Dedifferentiated amniotic fluid mesenchymal stem cell (primary cell): ENCODE data around the gene LINC00632.
A peak's percentile ranks its signal among the peaks of the same experiment; 100 is the strongest.

ENCODE experiments used
- DNase-seq: peaks from one replicate; pipeline ENCODE4 v3.0.0-alpha.2; 2016; ENCODE audit errors: extremely low spot score

The LINC00632 gene

GRCh38 chrX:140765043-140765784 is 55.7 kb downstream of the LINC00632 start:
- DNase-seq = no peak

- DNase-seq = peak; percentile 86
These were observed 56.6 kb downstream of the LINC00632 start for GRCh38 chrX:140766024-140766611.

DNA sequence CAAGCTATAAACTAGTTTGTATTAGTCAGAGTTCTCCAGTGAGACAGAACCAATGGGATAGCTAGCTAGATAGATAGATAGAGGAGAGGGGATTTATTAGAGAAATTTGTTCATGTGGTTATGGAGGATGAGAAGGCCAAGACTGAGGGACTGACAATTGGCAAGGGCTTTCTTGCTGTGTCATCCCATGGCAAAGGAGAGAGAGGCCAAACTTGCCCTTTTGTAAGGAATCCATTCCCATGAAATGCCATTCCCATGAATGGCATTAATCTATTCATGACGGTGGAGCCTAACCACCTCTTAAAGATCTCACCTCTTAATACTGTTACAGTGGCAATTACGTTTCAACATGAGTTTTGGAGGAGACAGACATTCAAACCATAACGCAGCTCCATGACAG is 58.1 kb downstream of the LINC00632 start:
- no peak for DNase-seq

GRCh38 chrX:140775211-140775610 is 65.7 kb downstream of the LINC00632 start:
- DNase-seq = no peak

DNA sequence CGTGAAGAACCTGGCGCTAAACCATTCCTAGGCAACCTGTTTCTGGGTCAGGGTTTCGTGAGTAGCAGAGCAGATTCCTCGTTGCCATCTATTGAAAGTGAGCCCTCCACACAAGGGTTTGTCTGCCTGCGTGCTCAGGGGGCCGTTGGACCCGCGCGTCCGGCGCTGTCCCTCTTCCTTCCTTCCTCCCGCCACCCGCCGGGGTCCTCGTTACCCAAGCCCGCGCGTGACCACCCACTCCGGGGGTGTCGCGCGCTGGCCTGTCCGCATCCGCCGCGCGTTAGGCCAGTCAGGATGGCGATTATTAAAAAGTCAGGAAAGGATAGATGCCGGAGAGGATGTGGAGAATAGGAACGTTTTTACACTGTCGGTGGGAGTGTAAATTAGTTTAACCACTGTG is 66.8 kb downstream of the LINC00632 start:
- no peak for DNase-seq

DNA sequence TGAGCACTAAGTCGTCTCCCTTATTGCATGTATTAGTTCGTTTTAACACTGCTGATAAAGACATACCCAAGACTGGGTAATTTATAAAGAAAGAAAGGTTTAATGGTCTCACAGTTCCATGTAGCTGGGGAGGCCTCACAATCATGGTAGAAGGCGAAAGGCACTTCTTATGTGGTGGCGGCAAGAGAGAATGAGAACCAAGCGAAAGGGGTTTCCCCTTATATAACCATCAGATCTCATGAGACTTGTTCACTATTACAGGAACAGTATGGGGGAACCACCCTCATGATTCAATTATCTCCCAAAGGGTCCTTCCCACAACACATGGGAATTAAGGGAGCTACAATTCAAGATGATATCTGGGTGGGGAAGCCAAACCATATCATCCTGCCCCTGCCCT is 85.1 kb downstream of the LINC00632 start:
- no peak for DNase-seq

- no peak for DNase-seq
These were observed 89.7 kb downstream of the LINC00632 start for GRCh38 chrX:140799216-140799615.

DNA sequence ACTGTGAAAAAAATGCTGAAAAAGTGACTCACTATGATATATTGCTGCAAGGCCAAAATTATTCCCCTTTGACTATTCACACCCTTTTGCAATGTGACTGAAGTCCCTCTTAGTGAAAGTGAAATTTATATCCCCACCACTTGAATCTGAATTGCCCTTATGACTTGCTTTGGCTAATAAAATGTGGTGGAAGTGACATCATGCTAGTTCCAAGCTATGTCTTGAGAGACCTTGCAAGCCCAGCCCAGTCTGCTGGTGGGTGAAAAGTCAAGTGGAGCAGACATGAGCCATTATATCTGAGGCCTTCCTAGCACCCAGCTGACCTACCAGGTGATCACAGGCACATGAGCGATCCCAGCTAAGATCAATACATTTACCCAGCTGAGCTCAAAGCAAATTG is 94.7 kb downstream of the LINC00632 start:
- no peak for DNase-seq

- no peak for DNase-seq
These were observed 106.3 kb downstream of the LINC00632 start for GRCh38 chrX:140815868-140816267.

GRCh38 chrX:140817943-140818342 is 108.4 kb downstream of the LINC00632 start:
- DNase-seq = peak; percentile 47

- no peak for DNase-seq
These were observed 111.7 kb downstream of the LINC00632 start for GRCh38 chrX:140821280-140821679.

DNA sequence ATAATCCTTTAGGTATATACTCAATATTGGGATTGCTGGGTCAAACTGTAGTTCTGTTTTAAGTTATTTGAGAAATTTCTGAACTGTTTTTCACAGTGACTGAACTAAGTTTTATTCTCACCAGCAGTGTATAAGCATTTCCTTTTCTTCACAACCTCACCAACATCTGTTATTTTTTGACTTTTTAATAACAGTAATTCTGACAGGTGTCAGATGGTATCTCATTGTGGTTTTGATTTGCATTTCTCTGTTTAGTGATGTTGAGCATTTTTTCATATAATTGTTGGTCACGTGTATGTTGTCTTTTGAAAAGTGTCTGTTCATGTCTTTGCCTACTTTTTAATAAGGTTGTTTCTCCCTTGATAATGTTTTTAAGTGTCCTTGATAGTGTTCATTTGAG is 112.6 kb downstream of the LINC00632 start:
- no peak for DNase-seq

DNA sequence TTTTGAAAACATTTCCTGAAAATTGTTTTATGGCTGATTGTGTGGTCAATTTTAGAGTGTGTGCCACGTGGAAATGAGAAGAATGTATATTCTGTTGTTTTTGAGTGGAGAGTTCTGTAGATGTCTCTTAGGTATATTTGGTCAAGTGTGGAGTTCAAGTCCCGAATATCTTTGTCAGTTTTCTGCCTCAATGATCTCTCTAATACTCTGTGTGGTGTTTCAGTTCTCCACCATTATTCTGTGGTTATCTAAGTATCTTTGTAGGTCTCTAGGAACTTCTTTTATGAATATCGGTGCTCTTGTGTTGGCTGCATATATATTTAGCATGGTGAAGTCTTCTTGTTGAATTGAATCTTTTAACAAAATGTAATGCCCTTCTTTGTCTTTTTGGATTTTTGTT is 113.3 kb downstream of the LINC00632 start:
- DNase-seq = no peak

DNA sequence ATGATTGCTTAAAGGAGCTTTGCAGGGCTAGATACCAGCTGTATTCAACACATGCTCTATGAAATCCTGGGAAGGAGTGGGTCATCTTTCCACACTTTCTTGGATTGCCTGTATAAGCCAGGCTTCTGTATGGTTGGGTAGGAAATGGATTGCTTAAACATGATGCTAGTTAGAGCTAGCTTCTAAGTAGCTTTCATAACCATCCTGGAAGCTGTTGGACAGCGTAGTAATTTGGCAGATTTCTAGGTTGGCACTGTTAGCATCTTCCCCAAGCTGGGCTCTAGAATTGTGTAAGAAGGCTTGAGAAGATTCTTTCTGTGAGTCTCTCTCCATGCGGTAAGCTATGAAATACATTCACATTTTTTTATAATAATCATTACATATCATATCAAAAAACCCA is 127.3 kb downstream of the LINC00632 start:
- no peak for DNase-seq
